ENCODE measurements around the gene ADCY10.
"Not testable (repeated sequence)": the region's sequence is repeated elsewhere in the genome, so short reads cannot be mapped to it uniquely, and the experiment has no call there.

ADCY10 gene

DNA sequence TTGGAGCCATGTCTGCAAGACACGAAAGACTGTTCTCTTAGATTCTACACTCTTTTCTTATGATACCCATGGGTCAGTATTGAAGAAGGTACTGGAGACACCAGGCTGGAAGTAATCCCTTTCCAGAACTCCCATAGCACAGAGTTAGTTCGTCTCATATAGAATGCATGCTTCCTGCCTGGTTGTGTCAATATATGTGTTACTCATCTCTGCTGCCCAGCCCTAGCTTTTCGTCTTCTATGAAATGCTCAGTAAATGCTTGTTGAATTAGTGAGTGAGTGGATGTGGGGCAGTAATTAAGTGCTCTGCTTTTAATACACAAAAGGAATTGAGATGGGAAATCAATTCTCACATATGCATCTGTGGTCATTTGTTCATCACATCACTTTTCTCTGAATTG lies 32.1 kb downstream of the ADCY10 start:
- DNase-seq (ENCODE audit: insufficient read length, low spot score), result no peak
- FAIRE-seq, result no peak

DNA sequence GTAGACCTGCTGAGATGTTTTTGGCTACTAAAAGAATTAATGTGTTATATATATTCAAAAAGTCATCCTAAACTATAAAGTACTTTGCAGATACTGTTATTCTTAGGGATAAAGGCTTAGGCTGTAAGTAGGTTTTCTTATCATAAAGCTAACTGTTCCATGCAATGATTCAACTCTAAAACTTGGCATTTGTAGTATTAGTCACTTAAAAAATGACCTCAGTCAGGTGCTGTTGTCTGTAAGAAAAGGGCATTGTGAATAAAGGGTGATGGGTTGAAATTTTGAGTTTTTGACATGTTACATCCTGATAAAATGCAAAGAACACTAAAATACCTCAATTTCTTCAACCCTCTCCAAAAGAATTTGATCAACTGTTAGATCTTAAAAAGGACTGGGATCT lies 32.9 kb downstream of the ADCY10 start:
- FAIRE-seq (peak; percentile 38), DNase-seq (ENCODE audit: insufficient read length, low spot score) (no peak)
- no peak for TF ChIP-seq POLR2A (IDR thresholded peaks at IDR 0.05; ENCODE audit: low read depth, low read length)

More for the DNA sequence above, 32.1 kb downstream of the ADCY10 start:
- no peak for TF ChIP-seq POLR2A (IDR thresholded peaks at IDR 0.05; ENCODE audit: low read depth, low read length)

DNA sequence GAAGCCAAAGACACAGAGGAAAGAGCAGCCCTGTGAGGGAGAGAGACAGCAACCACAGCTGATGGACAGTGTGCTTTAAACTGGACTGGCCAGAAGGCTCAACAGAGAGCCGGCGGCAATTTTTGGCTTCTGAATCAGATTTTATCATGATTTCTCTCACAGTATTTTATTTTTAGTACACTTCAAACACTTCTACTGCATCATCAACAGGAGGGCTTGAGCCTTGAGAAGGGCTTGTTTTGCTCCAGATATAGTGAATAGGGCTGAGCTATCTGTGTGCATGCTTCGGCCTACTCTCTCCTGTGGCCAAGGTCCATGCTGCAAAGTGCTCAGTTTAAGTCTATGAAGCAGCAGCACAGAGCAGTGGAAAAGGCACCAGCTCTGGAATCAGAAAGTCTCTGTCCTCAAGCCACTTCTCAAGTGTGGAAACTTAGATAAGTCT lies 33.3 kb downstream of the ADCY10 start:
- no peak for DNase-seq (ENCODE audit: insufficient read length, low spot score)
- no peak for TF ChIP-seq POLR2A (IDR thresholded peaks at IDR 0.05; ENCODE audit: low read depth, low read length)
- no peak for FAIRE-seq

DNA sequence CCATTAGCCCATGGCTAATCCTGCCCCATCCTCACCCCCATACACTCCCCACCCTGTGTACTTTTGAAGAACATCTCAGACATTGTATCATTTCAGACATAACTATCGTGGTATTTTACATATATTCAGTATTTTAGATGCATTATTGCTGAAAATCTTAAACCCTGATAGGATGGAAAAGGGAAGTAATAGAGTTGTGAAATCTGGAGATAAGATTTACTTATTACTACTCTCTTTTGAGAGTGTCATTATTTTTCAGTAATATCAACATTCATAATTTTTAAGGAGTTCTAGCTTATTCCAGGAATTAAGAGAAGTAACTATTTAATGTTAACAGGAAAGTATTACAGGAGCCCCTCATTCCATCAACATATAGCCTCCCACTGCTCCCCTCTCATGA lies 34.4 kb downstream of the ADCY10 start:
- FAIRE-seq (no peak), DNase-seq (ENCODE audit: insufficient read length, low spot score) (no peak)
- TF ChIP-seq POLR2A (IDR thresholded peaks at IDR 0.05; ENCODE audit: low read depth, low read length), result no peak

DNA sequence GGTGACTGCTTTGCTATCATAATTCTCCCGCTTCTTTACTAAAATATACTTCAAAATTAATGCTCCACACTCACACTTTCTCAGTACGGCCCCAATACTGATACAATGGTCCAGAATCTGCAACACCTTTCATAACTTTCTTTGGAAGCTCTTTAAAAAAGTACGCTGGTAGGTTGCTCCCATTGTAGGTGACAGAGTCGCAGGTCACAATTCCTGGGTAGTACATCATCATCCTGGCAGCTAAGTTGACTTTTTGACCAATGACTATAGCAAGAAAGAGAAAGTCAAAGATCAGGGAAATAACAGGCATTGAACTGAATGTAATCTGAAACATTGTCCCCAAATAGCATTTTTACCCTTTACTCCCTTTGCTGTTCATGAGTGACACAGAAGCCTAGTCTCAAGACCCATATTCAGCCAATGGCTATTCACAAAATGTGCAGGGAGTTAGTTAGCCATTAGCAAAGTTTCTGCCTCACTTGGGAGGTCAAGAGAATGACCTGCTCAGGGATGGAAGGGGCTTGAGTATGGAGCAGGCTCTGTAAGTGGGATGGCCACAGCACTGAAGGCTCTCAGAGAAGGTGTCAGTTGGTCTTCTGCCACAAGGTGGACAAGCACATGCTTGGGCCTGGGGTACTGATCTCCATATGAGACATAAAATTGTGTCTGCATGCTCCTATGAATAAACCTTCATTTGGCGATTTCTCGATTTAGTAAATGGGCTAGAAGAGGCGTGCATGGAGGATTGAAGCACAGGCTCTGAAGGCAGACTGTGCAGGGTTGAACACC lies 35.4 kb downstream of the ADCY10 start:
- FAIRE-seq, result no peak
- DNase-seq (ENCODE audit: insufficient read length, low spot score), result no peak
- no peak for TF ChIP-seq POLR2A (IDR thresholded peaks at IDR 0.05; ENCODE audit: low read depth, low read length)

DNA sequence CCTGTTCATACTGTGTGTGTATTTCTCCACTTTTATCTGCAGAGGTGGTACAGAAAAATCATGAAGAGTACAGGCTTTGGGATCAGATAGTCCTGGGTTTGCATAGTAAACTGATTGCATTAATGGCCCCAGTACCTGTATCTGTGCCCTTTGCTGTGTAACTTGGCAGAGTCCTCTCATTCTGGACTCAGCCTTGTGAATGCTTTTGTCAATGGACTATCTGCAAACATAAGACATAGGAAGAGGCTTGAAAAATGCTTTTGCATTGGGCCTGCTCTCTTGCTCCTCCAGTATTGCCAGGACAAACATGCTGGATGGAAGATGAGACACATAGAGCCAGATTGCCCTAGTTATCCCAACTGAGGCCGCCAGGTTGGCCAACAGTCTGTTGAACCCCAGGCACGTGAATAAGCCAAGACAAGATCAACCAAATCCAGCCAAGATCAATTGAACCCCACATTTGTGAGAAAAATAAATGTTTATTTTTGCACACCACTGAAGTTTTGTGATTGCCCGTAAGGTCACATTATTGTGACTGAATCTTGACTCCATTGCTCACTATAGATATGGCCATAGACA lies 37.2 kb downstream of the ADCY10 start:
- DNase-seq (ENCODE audit: insufficient read length, low spot score) (no peak), FAIRE-seq (no peak)
- no peak for TF ChIP-seq POLR2A (IDR thresholded peaks at IDR 0.05; ENCODE audit: low read depth, low read length)

DNA sequence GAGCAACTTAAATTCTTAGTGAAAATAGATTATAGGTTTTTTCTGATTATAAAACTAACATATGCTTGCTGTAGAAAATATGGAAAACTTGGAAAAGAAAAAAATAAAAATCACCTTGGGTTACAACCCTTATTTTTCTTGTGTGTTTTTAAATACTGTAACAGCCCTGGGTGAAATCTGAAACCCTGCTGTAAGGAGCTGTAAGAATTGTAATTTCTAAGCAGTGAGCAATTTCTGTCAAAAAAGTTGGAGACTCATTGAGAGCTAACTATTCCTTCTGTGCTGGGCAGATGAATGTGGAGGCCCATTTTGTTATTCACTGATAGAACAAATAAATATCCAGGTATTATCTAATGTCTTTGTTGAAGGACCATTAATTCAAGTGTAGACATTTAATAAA lies 42.6 kb downstream of the ADCY10 start:
- no peak for TF ChIP-seq POLR2A (IDR thresholded peaks at IDR 0.05; ENCODE audit: low read depth, low read length)
- FAIRE-seq (no peak), DNase-seq (ENCODE audit: insufficient read length, low spot score) (no peak)

DNA sequence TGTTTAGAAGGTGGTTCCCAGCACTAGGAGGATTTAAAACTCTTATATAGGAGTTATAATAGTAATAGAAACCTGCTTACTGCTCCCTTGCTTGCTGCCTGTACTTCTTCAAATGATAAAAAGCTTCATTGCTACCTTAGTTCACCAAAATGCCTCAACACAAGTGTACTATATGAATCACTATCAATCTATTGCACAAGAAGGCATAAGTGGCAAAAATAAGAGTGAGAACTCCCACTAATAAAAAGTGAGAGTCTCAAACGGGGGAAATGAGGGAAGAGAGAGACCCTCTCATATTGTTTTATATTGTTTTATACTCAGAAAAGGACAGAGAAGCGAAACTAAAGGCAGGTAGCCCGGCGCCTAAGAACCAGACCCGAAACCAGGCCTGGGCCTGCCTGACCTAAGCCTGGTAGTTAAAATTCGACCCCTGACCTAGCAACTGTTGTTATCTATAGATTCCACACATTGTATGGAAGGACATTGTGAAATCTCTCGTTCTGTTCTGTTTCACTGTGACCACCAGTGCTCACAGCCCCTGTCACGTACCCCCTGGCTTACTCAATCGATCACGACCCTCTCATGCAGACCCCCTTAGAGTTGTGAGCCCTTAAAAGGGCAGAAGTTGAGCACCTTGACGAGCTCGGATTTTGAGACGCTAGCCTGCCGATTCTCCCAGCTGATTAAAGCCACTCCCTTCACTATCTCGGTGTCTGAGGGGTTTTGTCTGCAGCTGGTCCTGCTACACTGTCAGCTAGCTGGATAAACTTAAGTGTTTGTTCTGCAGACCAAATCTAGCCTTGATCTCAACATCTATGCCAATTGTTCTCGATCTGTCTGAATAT lies 44.6 kb downstream of the ADCY10 start:
- DNase-seq (ENCODE audit: insufficient read length, low spot score); FAIRE-seq: not testable (repeated sequence)

DNA sequence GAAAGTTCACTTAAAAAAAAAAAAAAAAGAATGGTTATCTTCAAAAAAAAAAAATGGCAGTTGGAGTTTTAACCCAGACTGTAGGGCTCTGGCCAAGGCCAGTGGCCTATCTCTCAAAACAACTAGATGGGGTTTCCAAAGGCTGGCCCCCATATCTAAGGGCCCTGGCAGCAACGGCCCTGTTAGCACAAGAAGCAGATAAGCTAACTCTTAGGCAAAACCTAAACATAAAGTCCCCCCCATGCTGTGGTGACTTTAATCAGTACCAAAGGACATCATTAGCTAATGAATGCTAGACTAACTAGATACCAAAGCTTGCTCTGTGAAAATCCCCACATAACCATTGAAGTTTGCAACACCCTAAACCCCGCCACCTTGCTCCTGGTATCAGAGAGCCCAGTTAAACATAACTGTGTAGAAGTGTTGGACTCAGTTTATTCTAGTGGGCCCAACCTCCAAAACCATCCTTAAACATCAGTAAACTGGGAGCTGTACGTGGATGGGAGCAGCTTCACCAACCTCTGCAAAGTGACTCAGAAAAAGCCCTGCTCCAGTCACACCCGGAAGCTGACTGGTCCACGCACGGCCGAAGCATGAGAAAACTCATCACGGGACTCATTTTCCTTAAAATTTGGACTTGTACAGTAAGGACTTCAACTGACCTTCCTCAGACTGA lies 47.1 kb downstream of the ADCY10 start:
- not testable (repeated sequence) for DNase-seq (ENCODE audit: insufficient read length, low spot score); FAIRE-seq

DNA sequence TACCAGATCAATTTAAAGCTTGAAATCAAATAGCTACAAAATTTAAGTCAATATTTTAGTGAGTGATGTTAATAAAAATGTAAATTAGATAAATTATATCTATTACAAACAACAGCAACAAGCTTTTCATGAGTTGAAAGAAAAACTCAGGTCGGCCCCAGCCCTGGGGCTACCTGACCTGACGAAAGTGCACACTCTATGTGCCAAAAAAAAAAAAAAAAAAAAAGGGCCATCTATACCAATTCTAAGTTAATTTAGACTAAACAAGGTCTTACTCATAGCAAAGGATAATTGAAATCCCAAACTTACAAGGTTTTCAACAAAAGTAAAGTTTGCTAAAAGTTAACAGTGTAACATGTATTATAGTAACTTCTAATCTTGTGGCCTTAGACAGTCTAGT lies 47.6 kb downstream of the ADCY10 start:
- FAIRE-seq; DNase-seq (ENCODE audit: insufficient read length, low spot score): not testable (repeated sequence)

DNA sequence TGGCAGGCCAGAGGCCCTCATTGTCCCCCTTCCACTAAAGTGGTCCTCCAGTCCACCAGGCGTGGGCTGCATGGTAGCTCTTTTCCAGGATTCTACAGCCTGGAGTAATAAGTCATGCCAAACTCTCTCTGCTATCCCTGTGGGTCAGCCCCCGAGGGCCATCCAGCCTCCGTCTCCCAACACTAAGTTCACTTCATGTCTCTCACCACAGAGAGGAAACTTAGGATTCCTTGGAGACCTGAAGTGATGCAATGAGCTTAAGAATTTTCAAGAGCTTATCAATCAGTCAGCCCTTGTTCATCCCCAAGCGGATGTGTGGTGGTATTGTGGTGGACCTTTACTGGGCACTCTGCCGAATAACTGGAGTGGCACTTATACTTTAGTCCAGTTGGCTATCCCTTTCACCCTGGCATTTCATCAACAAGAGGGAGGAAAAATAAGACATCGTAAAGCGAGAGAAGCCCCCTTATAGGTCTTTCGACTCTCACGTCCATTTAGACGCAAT lies 48.1 kb downstream of the ADCY10 start:
- FAIRE-seq; DNase-seq (ENCODE audit: insufficient read length, low spot score): not testable (repeated sequence)

DNA sequence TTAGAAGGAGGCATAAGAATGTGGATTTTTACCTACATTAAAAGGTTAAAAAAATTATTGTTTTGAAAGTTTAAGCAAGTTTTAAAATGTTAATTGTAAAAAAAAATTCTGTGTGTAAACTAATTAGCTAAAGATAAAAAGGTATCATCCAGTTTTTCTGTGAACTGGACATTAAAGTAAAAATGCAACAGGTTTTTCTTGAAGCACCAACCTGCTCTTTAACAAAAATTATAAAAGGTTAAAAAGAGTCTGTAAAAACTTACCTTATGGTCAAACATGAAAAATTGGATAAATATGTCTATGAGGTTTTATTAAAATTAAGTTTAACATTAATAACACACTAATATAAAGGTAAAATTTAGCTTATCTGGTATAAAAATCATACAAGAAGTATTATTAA lies 48.7 kb downstream of the ADCY10 start:
- FAIRE-seq; DNase-seq (ENCODE audit: insufficient read length, low spot score): not testable (repeated sequence)

DNA sequence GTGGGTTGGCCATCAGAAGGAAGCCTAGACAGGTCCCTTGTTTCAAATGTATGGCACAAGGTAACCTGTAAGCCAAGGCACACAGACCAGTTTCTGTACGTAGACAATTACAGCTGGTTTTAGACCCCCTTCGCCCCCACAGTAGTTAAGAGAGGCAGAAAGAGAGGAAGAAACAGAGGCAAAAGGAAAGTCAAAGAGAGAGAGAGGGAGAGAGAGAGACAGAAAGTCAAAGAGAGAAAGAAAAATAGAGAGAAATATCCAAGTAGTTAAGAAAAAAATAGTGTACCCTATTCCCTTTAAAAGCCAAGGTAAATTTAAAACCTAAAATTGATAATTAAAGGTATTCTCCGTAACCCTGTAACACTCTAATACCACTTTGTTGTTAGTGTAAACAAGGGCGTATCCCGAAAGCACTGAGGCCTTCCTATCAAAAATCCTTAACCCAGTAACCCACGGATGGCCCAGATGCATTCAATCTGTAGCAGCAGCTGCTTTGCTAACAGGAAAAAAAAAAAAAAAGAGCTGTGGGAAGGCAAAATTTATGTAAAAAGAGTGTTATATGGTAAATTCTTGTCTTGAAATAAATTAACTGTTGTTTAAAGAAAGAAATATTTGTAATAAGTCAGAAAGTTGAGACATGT lies 49.4 kb downstream of the ADCY10 start:
- DNase-seq (ENCODE audit: insufficient read length, low spot score), result no peak
- FAIRE-seq, result no peak
- no peak for TF ChIP-seq POLR2A (IDR thresholded peaks at IDR 0.05; ENCODE audit: low read depth, low read length)

DNA sequence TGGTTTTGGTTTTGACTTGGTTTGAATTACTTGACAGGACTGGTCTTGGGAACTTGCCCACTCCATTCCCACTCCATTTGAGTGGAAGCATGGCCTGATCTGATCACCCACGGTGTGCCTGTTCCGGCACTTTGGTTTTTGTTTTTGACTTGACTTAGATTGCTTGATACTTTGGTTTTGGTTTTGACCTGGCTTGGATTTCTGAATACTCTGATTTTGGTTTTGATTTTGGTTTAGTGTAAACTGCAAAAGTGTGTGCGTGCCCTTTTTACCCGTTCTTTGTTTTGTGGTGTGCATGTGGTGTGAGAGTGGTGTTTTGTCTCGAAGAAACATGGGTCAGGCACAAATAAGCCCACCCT lies 50.0 kb downstream of the ADCY10 start:
- no peak for TF ChIP-seq POLR2A (IDR thresholded peaks at IDR 0.05; ENCODE audit: low read depth, low read length)
- FAIRE-seq, result no peak
- DNase-seq (ENCODE audit: insufficient read length, low spot score), result no peak

DNA sequence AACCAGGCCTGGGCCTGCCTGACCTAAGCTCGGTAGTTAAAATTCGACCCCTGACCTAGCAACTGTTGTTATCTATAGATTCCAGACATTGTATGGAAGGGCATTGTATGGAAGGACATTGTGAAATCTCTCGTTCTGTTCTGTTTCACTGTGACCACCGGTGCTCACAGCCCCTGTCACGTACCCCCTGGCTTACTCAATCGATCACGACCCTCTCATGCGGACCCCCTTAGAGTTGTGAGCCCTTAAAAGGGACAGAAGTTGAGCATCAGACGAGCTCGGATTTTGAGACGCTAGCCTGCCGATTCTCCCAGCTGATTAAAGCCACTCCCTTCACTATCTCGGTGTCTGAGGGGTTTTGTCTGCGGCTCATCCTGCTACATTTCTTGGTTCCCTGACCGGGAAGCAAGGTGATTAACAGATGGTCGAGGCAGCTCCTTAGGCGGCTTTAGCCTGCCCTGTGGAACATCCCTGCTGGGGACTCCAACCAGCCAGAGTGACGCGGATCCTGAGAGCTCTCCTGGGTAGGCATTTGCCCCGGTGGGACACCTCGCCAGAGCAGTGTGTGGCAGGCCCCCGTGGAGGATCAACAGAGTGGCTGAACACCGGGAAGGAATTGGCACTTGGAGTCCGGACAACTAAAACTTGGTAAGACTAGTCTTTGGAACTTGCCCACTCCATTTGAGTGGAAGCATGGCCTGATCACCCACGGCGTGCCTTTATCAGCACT lies 50.6 kb downstream of the ADCY10 start:
- DNase-seq (ENCODE audit: insufficient read length, low spot score); FAIRE-seq: not testable (repeated sequence)
